HepG2 (cell line): ENCODE results near the gene DIRAS1.

Source experiments
- ELK4 ChIP-seq: sonication (generic); formaldehyde crosslinking; IDR thresholded peaks from 2 replicates; pipeline ENCODE4 v1.9.0; 2021; ENCODE audit warnings: missing genetic modification reagents, borderline replicate concordance
- EZH2 ChIP-seq: conservative IDR thresholded peaks from 2 replicates; pipeline ENCODE4 v1.6.1; 2012; ENCODE audit warnings: mild to moderate bottlenecking, low read depth, low read length, moderate library complexity
- MTF1 ChIP-seq: sonication (generic); formaldehyde crosslinking; IDR thresholded peaks from 2 replicates; pipeline ENCODE4 v1.5.0; 2020; ENCODE audit warnings: missing genetic modification reagents
- POLR2AphosphoS5 ChIP-seq: IDR thresholded peaks from 2 replicates; pipeline ENCODE4 v1.6.1; 2012; ENCODE audit warnings: low read depth, low read length
- TMF1 ChIP-seq: sonication (generic); formaldehyde crosslinking; IDR thresholded peaks from 2 replicates; pipeline ENCODE4 v1.8.1; 2022; ENCODE audit warnings: low read depth, missing genetic modification reagents
- TP53 ChIP-seq: sonication (generic); formaldehyde crosslinking; conservative IDR thresholded peaks from 2 replicates; pipeline ENCODE4 v1.4.0; 2020; ENCODE audit warnings: missing genetic modification reagents
- ZNF720 ChIP-seq: sonication (generic); formaldehyde crosslinking; IDR thresholded peaks from 2 replicates; pipeline ENCODE4 v1.4.0; 2020; ENCODE audit warnings: missing genetic modification reagents
- TF ChIP-seq, protein P1 (sequence below): sonication (generic); formaldehyde crosslinking; IDR thresholded peaks from 2 replicates; pipeline ENCODE4 v1.5.1; 2020; ENCODE audit warnings: mild to moderate bottlenecking, missing genetic modification reagents, moderate library complexity
- TF ChIP-seq, protein P2 (sequence below): sonication (generic); formaldehyde crosslinking; IDR thresholded peaks from 2 replicates; pipeline ENCODE4 v1.5.0; 2020; ENCODE audit warnings: mild to moderate bottlenecking, missing genetic modification reagents, moderate library complexity
- TF ChIP-seq, protein P3 (sequence below): sonication (generic); formaldehyde crosslinking; conservative IDR thresholded peaks from 2 replicates; pipeline ENCODE4 v1.4.0; 2020; ENCODE audit warnings: missing genetic modification reagents

DNA sequence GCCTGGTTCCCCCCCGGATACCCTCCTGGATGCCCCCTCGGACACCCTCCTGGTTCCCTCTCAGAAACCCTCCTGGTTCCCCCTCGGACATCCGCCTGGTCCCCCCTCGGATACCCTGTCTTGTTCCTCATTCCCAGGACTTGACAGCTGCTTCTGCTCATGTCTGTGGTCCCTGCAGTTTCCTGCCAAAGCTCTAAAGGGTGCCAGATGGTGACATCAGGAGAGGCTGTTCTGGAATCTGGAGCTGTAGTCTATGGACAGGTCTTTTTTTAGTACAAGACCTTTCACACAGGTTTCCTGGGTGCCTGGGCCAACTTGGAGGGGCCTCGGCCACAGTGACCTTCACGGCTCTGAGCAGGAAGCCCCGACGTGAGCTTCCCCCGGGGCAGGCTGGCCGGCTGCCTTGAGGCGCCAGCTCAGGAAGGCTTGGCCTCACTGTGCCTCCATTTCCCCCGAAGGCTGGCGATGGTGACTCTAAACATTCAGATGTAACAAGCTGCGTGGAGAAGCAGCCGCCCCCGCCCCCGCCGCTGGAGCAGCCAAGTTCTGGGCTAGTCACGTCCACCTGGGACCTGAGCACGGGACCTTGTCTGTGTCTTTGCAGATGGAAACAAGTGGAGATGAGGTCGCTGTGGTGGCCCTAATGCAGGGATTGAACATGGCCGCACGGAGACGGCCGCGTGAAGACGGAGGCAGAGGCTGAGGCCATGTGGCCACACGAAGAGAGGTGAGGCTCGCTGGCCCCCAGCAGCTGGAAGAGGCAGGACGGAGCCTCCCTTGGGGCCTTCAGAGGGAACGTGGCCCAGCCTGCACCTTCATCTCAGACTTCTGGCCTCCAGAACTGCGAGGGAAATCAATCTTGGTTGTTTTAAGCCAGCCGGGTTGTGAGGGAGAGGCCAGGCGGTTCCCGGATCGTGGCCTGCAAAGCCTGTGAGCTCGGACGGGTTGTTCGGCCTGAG lies 49.2 kb upstream of the DIRAS1 start:
- TF ChIP-seq MTF1 (CRISPR knock-in tag) (no peak), POLR2AphosphoS5 (no peak), TP53 (no peak), ZNF720 (CRISPR knock-in tag) (no peak), EZH2 (no peak), ELK4 (CRISPR knock-in tag) (no peak), TMF1 (CRISPR knock-in tag) (no peak)
- TF ChIP-seq, protein P1, sequence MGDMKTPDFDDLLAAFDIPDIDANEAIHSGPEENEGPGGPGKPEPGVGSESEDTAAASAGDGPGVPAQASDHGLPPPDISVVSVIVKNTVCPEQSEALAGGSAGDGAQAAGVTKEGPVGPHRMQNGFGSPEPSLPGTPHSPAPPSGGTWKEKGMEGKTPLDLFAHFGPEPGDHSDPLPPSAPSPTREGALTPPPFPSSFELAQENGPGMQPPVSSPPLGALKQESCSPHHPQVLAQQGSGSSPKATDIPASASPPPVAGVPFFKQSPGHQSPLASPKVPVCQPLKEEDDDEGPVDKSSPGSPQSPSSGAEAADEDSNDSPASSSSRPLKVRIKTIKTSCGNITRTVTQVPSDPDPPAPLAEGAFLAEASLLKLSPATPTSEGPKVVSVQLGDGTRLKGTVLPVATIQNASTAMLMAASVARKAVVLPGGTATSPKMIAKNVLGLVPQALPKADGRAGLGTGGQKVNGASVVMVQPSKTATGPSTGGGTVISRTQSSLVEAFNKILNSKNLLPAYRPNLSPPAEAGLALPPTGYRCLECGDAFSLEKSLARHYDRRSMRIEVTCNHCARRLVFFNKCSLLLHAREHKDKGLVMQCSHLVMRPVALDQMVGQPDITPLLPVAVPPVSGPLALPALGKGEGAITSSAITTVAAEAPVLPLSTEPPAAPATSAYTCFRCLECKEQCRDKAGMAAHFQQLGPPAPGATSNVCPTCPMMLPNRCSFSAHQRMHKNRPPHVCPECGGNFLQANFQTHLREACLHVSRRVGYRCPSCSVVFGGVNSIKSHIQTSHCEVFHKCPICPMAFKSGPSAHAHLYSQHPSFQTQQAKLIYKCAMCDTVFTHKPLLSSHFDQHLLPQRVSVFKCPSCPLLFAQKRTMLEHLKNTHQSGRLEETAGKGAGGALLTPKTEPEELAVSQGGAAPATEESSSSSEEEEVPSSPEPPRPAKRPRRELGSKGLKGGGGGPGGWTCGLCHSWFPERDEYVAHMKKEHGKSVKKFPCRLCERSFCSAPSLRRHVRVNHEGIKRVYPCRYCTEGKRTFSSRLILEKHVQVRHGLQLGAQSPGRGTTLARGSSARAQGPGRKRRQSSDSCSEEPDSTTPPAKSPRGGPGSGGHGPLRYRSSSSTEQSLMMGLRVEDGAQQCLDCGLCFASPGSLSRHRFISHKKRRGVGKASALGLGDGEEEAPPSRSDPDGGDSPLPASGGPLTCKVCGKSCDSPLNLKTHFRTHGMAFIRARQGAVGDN (CRISPR knock-in tag) = no peak
- TF ChIP-seq, protein P2, sequence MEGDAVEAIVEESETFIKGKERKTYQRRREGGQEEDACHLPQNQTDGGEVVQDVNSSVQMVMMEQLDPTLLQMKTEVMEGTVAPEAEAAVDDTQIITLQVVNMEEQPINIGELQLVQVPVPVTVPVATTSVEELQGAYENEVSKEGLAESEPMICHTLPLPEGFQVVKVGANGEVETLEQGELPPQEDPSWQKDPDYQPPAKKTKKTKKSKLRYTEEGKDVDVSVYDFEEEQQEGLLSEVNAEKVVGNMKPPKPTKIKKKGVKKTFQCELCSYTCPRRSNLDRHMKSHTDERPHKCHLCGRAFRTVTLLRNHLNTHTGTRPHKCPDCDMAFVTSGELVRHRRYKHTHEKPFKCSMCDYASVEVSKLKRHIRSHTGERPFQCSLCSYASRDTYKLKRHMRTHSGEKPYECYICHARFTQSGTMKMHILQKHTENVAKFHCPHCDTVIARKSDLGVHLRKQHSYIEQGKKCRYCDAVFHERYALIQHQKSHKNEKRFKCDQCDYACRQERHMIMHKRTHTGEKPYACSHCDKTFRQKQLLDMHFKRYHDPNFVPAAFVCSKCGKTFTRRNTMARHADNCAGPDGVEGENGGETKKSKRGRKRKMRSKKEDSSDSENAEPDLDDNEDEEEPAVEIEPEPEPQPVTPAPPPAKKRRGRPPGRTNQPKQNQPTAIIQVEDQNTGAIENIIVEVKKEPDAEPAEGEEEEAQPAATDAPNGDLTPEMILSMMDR (CRISPR knock-in tag) = no peak
- TF ChIP-seq, protein P3, sequence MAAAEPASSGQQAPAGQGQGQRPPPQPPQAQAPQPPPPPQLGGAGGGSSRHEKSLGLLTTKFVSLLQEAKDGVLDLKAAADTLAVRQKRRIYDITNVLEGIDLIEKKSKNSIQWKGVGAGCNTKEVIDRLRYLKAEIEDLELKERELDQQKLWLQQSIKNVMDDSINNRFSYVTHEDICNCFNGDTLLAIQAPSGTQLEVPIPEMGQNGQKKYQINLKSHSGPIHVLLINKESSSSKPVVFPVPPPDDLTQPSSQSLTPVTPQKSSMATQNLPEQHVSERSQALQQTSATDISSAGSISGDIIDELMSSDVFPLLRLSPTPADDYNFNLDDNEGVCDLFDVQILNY (CRISPR knock-in tag) = no peak
